Suprapubic skin (tissue), 4 donors: Measurements from ENCODE around the gene PAIP2.

Source experiments
- EP300 ChIP-seq: sonication (generic); formaldehyde crosslinking; IDR thresholded peaks from one replicate; pipeline ENCODE4 v1.6.1; 2017; ENCODE audit warnings: antibody characterized with exemption
- POLR2A ChIP-seq, 2 donors: fragments of 450-650 bp; IDR thresholded peaks; one replicate each; pipeline ENCODE4 v1.6.1; 2017; ENCODE audit warnings: antibody characterized with exemption in 2 of 2, mild to moderate bottlenecking in 2 of 2, moderate library complexity in 2 of 2
- POLR2AphosphoS5 ChIP-seq, 3 donors: sonication (generic); formaldehyde crosslinking; IDR thresholded peaks; one replicate each; pipeline ENCODE4 v1.6.1; 2017; ENCODE audit warnings: antibody characterized with exemption in 3 of 3
- TF ChIP-seq, protein P1 (sequence below), 2 donors: fragments of 200-600 bp in 1 of 2; fragments of 450-650 bp in 1 of 2; sonication (generic) in 1 of 2; IDR thresholded peaks; one replicate each; pipeline ENCODE4 v1.5.1; 2016 to 2019; ENCODE audit warnings: antibody characterized with exemption in 2 of 2, mild to moderate bottlenecking in 1 of 2, moderate library complexity in 1 of 2

DNA sequence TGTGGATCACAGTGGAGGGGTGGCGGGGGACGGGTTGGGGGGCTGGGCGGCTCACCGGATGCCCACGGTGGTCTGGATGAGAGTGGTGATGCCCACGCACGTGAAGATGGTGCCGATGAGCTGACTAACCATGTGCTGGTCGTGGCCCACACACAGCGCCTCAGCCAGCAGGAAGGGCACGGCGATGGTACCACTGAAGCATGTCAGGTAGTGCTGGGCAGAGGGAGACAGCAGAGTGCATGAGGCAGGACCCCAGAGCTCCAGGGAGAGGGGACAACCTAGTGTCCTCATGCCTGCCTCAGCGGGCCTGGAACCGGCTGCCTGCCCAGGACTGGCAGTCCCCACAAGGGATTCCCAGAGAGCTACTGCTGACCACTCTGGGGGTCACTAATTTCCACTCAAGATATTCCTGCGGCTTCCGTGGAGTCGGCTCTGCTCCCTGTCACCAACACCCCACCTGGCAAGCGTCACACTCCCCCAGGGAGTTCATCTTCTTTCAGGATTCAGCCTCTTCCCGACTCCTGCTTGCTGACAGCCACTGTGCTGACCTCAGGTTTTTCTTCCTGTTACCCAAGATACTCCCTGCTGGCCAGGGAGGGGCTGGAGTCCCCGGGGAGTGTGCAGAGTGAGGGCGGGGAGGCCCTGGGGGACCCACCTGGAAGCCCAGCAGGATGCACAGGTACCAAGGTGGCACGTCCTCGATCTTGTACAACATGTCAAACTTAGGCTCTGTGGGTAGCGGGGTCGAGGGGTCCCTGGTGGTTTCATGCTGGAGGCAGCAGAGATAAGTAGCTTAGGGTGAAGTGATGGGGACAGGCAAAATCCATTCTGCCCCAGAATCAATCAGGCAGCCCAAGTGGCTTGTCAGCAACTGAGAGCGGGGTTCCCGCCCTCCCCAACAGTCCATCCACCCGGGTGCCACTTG lies 40.4 kb downstream of the PAIP2 start:
- TF ChIP-seq EP300: no peak
- TF ChIP-seq, protein P1, sequence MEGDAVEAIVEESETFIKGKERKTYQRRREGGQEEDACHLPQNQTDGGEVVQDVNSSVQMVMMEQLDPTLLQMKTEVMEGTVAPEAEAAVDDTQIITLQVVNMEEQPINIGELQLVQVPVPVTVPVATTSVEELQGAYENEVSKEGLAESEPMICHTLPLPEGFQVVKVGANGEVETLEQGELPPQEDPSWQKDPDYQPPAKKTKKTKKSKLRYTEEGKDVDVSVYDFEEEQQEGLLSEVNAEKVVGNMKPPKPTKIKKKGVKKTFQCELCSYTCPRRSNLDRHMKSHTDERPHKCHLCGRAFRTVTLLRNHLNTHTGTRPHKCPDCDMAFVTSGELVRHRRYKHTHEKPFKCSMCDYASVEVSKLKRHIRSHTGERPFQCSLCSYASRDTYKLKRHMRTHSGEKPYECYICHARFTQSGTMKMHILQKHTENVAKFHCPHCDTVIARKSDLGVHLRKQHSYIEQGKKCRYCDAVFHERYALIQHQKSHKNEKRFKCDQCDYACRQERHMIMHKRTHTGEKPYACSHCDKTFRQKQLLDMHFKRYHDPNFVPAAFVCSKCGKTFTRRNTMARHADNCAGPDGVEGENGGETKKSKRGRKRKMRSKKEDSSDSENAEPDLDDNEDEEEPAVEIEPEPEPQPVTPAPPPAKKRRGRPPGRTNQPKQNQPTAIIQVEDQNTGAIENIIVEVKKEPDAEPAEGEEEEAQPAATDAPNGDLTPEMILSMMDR (IDR thresholded peaks at IDR 0.05): no peak
- TF ChIP-seq POLR2A (IDR thresholded peaks at IDR 0.05): no peak
- no peak for TF ChIP-seq POLR2AphosphoS5 (IDR thresholded peaks at IDR 0.05)
